ENCODE results near the gene GJC2.

GJC2 gene

GRCh38 chr1:228155596-228156514 is 6.1 kb downstream of the GJC2 start:
- no peaks in the 10 kb centered on the region for H3K9me3 ChIP-seq (ENCODE audit: insufficient read depth, low read depth, low read length)
- H3K4me3 ChIP-seq (ENCODE audit: low read length): no peak overlapping the region
- no peak overlapping the region for H3K27ac ChIP-seq (ENCODE audit: low read length)
- H3K36me3 ChIP-seq (ENCODE audit: insufficient read depth, low read depth, low read length): no peaks in the 10 kb centered on the region
- H3K27me3 ChIP-seq (ENCODE audit: insufficient read depth, low read length): no peaks in the 10 kb centered on the region; the same call in 1 of the 2 replicates
- H3K4me1 ChIP-seq (ENCODE audit: insufficient read depth, low read length): no peaks in the 10 kb centered on the region
- H3K9ac ChIP-seq (ENCODE audit: low read depth, low read length): no peak overlapping the region

- Histone ChIP-seq H3K27ac (ENCODE audit: low read length) (no peak overlapping the region), H3K4me1 (ENCODE audit: insufficient read depth, low read length) (no peaks in the 10 kb centered on the region), H3K9ac (ENCODE audit: low read depth, low read length) (no peak overlapping the region), H3K9me3 (ENCODE audit: insufficient read depth, low read depth, low read length) (no peaks in the 10 kb centered on the region), H3K27me3 (ENCODE audit: insufficient read depth, low read length) (no peaks in the 10 kb centered on the region; the same call in 1 of the 2 replicates), H3K36me3 (ENCODE audit: insufficient read depth, low read depth, low read length) (no peaks in the 10 kb centered on the region), H3K4me3 (ENCODE audit: low read length) (no peak overlapping the region)
These were observed 6.8 kb downstream of the GJC2 start for GRCh38 chr1:228156515-228156881.

GRCh38 chr1:228156941-228157728 is 7.4 kb downstream of the GJC2 start:
- Histone ChIP-seq H3K9me3 (ENCODE audit: insufficient read depth, low read depth, low read length) (no peaks in the 10 kb centered on the region), H3K27ac (ENCODE audit: low read length) (no peak overlapping the region), H3K27me3 (ENCODE audit: insufficient read depth, low read length) (no peaks in the 10 kb centered on the region; the same call in 1 of the 2 replicates), H3K36me3 (ENCODE audit: insufficient read depth, low read depth, low read length) (no peaks in the 10 kb centered on the region), H3K4me1 (ENCODE audit: insufficient read depth, low read length) (no peaks in the 10 kb centered on the region; the same call in 1 of the 2 replicates), H3K4me3 (ENCODE audit: low read length) (no peak overlapping the region), H3K9ac (ENCODE audit: low read depth, low read length) (no peak overlapping the region)

- Histone ChIP-seq H3K27ac (ENCODE audit: low read length) (no peak overlapping the region), H3K4me1 (ENCODE audit: insufficient read depth, low read length) (peaks cover 4% of the 10 kb centered on the region; the same call in 1 of the 2 replicates), H3K9ac (ENCODE audit: low read depth, low read length) (no peak overlapping the region), H3K9me3 (ENCODE audit: insufficient read depth, low read depth, low read length) (no peaks in the 10 kb centered on the region), H3K27me3 (ENCODE audit: insufficient read depth, low read length) (no peaks in the 10 kb centered on the region; the same call in 1 of the 2 replicates), H3K4me3 (ENCODE audit: low read length) (no peak overlapping the region), H3K36me3 (ENCODE audit: insufficient read depth, low read depth, low read length) (no peaks in the 10 kb centered on the region)
These were observed 8.0 kb downstream of the GJC2 start for GRCh38 chr1:228157729-228158126.

GRCh38 chr1:228158151-228159007 is 8.6 kb downstream of the GJC2 start:
- Histone ChIP-seq H3K4me1 (ENCODE audit: insufficient read depth, low read length) (peaks cover 4% of the 10 kb centered on the region; the same call in 1 of the 2 replicates), H3K27ac (ENCODE audit: low read length) (no peak overlapping the region), H3K36me3 (ENCODE audit: insufficient read depth, low read depth, low read length) (no peaks in the 10 kb centered on the region), H3K9ac (ENCODE audit: low read depth, low read length) (no peak overlapping the region), H3K27me3 (ENCODE audit: insufficient read depth, low read length) (no peaks in the 10 kb centered on the region; the same call in 1 of the 2 replicates), H3K4me3 (ENCODE audit: low read length) (no peak overlapping the region), H3K9me3 (ENCODE audit: insufficient read depth, low read depth, low read length) (no peaks in the 10 kb centered on the region)

- H3K9me3 ChIP-seq (ENCODE audit: insufficient read depth, low read depth, low read length): no peaks in the 10 kb centered on the region
- H3K4me1 ChIP-seq (ENCODE audit: insufficient read depth, low read length): peaks cover 4% of the 10 kb centered on the region; the same call in 1 of the 2 replicates
- no peak overlapping the region for H3K9ac ChIP-seq (ENCODE audit: low read depth, low read length)
- H3K4me3 ChIP-seq (ENCODE audit: low read length): no peak overlapping the region
- no peaks in the 10 kb centered on the region for H3K36me3 ChIP-seq (ENCODE audit: insufficient read depth, low read depth, low read length)
- H3K27me3 ChIP-seq (ENCODE audit: insufficient read depth, low read length): no peaks in the 10 kb centered on the region; the same call in 1 of the 2 replicates
- H3K27ac ChIP-seq (ENCODE audit: low read length): no peak overlapping the region
These were observed 9.4 kb downstream of the GJC2 start for GRCh38 chr1:228159008-228159665.

GRCh38 chr1:228160201-228160761 is 10.6 kb downstream of the GJC2 start:
- Histone ChIP-seq H3K9me3 (ENCODE audit: insufficient read depth, low read depth, low read length) (no peaks in the 10 kb centered on the region), H3K9ac (ENCODE audit: low read depth, low read length) (no peak overlapping the region), H3K4me3 (ENCODE audit: low read length) (no peak overlapping the region), H3K27me3 (ENCODE audit: insufficient read depth, low read length) (no peaks in the 10 kb centered on the region; the same call in 1 of the 2 replicates), H3K4me1 (ENCODE audit: insufficient read depth, low read length) (peaks cover 4% of the 10 kb centered on the region; the same call in 1 of the 2 replicates), H3K36me3 (ENCODE audit: insufficient read depth, low read depth, low read length) (no peaks in the 10 kb centered on the region), H3K27ac (ENCODE audit: low read length) (no peak overlapping the region)

GRCh38 chr1:228161362-228161761 is 11.6 kb downstream of the GJC2 start:
- Histone ChIP-seq H3K4me1 (ENCODE audit: insufficient read depth, low read length) (peaks cover 4% of the 10 kb centered on the region; the same call in 1 of the 2 replicates), H3K27me3 (ENCODE audit: insufficient read depth, low read length) (no peaks in the 10 kb centered on the region; the same call in 1 of the 2 replicates), H3K36me3 (ENCODE audit: insufficient read depth, low read depth, low read length) (no peaks in the 10 kb centered on the region), H3K9me3 (ENCODE audit: insufficient read depth, low read depth, low read length) (no peaks in the 10 kb centered on the region), H3K9ac (ENCODE audit: low read depth, low read length) (no peak overlapping the region), H3K4me3 (ENCODE audit: low read length) (no peak overlapping the region), H3K27ac (ENCODE audit: low read length) (no peak overlapping the region)

GRCh38 chr1:228161866-228162265 is 12.1 kb downstream of the GJC2 start:
- no peak overlapping the region for H3K4me3 ChIP-seq (ENCODE audit: low read length)
- H3K9ac ChIP-seq (ENCODE audit: low read depth, low read length): no peak overlapping the region
- H3K9me3 ChIP-seq (ENCODE audit: insufficient read depth, low read depth, low read length): no peaks in the 10 kb centered on the region
- H3K27me3 ChIP-seq (ENCODE audit: insufficient read depth, low read length): no peaks in the 10 kb centered on the region; the same call in 1 of the 2 replicates
- peaks cover 9% of the 10 kb centered on the region; the same call in 1 of the 2 replicates for H3K4me1 ChIP-seq (ENCODE audit: insufficient read depth, low read length)
- no peaks in the 10 kb centered on the region for H3K36me3 ChIP-seq (ENCODE audit: insufficient read depth, low read depth, low read length)
- H3K27ac ChIP-seq (ENCODE audit: low read length): no peak overlapping the region

- peaks cover 9% of the 10 kb centered on the region; the same call in 1 of the 2 replicates for H3K4me1 ChIP-seq (ENCODE audit: insufficient read depth, low read length)
- H3K27me3 ChIP-seq (ENCODE audit: insufficient read depth, low read length): no peaks in the 10 kb centered on the region; the same call in 1 of the 2 replicates
- H3K27ac ChIP-seq (ENCODE audit: low read length): no peak overlapping the region
- H3K9me3 ChIP-seq (ENCODE audit: insufficient read depth, low read depth, low read length): no peaks in the 10 kb centered on the region
- H3K9ac ChIP-seq (ENCODE audit: low read depth, low read length): no peak overlapping the region
- H3K36me3 ChIP-seq (ENCODE audit: insufficient read depth, low read depth, low read length): no peaks in the 10 kb centered on the region
- no peak overlapping the region for H3K4me3 ChIP-seq (ENCODE audit: low read length)
These were observed 12.7 kb downstream of the GJC2 start for GRCh38 chr1:228162286-228163006.
